ENCODE data around the gene HS6ST3.

Gene HS6ST3

DNA sequence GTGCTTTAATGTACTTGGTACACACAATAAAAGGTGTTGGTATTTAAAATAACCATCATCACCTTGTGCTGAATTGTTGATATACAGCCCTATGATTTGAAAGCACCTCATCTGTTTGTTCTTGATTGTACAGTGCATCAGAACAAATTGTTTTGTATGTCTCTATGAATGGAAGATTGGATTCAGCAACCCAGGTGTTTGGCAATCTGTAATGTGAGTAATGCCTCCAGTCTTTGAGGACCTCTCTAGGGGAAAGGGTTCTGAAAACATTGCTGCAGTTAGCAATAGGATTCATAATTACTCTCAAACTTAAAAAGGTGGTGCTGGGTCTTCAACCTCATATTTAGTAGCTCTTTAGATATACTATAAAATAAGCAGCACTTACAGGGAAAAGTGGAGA lies 562.6 kb downstream of the HS6ST3 start:
- DNase-seq (ENCODE audit: low read depth) = no peak

DNA sequence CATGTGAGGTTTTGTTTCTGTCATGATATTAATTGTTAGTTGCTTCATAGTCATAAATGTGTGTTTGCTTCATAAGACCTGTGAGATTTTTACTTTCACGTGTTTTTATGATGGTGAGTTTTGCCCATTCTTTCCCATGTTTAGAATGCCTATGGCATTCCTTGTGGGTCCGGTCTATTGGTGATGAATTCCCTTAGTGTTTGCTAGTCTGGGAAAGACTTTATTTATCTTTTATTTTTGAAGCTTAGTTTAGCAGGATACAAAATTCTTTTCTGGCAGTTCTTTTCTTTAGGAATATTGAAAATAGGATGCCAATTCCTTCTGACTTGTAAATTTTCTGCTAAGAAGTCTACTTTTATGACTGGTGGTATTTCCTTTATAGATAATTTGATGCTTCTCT lies 571.7 kb downstream of the HS6ST3 start:
- DNase-seq (ENCODE audit: low read depth) = no peak

DNA sequence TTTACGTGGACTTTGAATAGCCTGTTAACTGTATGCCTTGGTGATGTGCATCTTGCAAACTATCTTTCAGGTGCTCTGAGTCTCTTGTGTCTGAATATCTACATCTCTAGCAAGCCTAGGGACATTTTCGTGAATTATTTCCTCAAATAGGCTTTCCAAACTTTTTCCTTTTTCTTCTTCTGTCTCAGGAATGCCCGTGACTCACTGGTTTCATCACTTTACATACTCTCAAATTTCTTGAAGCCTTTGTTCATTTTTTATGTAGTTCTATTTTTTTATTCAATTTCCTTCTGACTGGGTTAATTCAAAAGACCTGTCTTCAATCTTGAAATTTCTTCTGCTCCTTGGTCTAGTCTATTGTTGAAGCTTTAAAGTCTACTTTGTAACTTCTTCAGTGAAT lies 572.1 kb downstream of the HS6ST3 start:
- no peak for DNase-seq (ENCODE audit: low read depth)

GRCh38 chr13:96667294-96668018 lies 577.5 kb downstream of the HS6ST3 start:
- no peak for DNase-seq (ENCODE audit: low read depth)

DNA sequence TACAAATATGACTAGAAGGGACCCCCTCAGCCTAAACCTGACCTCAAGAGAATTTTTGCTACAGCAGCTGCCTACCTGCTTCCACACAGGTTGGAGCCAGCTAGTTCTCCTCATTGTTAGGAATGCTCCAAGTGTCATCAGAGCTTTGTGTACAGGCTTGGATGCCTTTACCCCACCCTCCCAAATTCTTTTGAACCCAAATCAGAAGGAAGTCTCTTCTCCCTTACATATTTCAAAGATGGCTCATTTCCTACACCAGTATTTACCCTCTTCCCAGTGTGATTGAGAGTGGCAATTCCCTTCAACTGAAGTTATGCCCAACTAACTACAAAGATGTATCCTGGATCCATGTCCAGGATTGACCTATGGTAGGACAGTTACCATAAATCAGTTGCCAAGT lies 581.2 kb downstream of the HS6ST3 start:
- DNase-seq (ENCODE audit: low read depth) = no peak

- no peak for DNase-seq (ENCODE audit: low read depth)
Measured at GRCh38 chr13:96672016-96672415, 582.1 kb downstream of the HS6ST3 start.

- no peak for DNase-seq (ENCODE audit: low read depth)
Measured at GRCh38 chr13:96673825-96674224, 583.9 kb downstream of the HS6ST3 start.

DNA sequence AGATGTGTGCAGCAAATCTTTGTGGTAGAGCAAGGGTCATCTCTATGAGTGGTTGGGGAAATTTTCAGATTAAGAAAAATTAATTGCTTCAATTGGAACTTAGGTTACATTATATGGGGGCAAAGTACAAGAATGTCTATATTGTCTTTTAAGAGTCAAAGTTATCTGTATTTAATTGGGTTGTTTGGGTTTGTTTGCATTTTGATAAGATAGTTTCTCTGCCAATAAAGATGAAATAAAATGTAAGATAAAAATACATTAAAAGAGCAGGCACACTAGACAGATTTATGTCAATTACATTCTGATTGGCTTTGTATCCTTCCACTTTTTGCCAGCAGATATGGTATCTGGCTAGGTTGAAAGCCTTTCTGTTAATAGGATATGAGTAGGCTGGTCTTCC lies 587.1 kb downstream of the HS6ST3 start:
- no peak for DNase-seq (ENCODE audit: low read depth)

DNA sequence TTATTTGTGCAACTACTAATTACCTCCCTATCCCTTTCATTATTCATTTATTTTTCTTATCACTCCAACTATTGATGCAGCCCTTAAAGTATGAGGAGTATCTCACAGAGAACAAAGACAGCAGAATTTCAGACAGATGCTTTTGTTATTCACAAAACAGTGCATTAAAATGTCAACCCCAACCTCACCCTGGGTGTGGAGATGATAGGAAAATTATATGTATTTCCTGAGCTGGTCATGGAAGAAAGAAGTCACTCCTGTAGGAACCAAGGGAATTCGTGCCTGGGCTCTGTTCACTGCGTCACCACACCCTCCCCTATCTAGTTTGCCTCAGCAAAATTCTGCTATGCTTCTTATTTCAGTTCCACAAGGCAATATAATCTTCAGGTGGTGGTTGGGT lies 588.9 kb downstream of the HS6ST3 start:
- no peak for DNase-seq (ENCODE audit: low read depth)

DNA sequence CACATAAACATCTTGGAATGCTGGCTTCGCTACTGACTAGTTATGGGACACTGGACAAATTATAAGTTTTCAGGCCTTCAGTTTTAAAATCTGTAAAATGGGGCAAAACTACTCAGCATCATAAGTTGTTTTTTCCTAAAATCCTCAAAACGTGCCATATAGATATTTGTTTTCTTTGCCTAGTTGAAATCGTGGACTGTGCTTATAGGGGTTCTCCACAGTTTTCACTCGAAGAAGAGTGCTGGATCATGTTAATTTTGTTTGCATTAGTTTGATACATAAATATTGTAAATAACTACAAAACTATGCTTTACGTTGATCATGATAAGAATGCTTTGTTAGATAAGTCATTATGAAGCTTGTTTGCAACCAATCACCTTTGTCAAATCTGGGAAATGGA lies 591.0 kb downstream of the HS6ST3 start:
- no peak for DNase-seq (ENCODE audit: low read depth)

GRCh38 chr13:96681766-96682165 lies 591.9 kb downstream of the HS6ST3 start:
- DNase-seq (ENCODE audit: low read depth) = no peak

DNA sequence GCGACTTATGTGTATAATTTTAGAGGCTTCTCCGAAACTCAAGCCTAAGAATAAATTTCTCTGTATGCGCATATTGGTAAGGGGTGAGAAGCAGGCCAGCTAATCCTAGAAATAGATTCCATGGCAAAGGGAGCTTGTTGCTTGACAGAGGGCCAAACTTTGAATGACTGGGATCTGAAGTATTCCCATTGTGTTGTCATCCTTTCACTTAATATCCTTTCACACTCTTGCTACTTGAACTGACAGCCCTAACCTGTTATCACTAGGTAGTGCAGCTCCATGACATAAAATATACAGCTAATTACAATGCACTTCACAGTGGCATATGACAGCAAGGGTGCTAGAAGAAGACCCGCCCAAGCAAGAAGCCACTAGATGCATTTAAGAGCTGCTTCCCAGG lies 594.6 kb downstream of the HS6ST3 start:
- DNase-seq (ENCODE audit: low read depth) = no peak

GRCh38 chr13:96684907-96685306 lies 595.0 kb downstream of the HS6ST3 start:
- DNase-seq (ENCODE audit: low read depth) = no peak

DNA sequence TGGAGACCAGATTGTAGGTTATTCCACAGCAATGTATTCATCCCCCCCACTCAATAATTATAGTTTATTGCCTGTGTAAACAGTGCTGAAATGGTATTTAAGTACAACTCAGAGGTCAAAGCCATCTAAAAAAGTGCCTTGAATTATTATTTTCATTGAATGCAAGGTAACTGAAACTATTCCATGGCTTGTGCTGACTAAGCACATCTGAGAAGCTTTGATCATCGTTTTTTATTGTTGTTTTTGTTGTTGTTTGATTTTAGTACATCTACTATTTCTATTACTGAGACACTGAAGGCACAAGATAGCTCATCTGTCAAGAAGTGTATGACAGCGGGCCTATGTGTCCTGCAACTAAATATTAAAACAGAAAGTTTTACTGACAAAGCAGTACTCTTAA lies 596.4 kb downstream of the HS6ST3 start:
- no peak for DNase-seq (ENCODE audit: low read depth)

DNA sequence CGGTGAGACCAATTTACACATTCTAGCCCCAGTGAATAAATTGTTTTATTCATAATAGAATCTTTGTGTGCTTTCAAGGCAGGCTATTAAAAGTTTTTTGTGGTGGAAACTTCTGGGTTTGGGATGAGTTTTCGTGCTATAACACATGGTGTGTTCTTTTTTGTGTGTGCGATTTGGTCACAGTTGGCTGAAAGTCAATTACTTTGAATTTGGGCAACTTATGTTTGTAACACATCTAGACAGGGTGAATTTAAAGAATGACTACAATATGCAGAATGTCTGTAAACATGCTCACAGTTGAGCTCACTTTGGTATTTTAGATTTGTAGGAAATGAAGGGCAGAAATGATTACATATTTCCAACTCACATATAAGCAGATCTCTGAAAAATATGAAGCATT lies 597.3 kb downstream of the HS6ST3 start:
- no peak for DNase-seq (ENCODE audit: low read depth)

DNA sequence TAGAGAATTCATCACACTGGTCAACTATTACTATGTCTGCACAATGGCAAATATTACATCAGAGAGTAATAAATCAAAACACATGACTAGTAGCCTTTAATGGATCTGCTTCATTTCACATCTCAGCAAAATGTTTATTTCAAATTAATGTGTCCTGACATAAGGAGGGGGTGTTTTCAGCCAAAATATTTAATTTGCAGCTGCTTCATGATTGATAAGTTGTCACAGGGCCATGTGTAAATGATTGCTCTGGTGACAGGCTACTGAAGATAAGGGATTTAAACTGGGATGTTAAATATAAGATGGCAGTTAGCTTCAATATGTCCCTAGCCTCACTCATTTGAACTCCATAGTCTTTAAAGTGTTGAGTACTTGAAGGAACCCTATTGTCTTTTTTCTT lies 601.1 kb downstream of the HS6ST3 start:
- DNase-seq (ENCODE audit: low read depth) = no peak

GRCh38 chr13:96696389-96696900 lies 606.5 kb downstream of the HS6ST3 start:
- no peak for DNase-seq (ENCODE audit: low read depth)

- DNase-seq (ENCODE audit: low read depth) = no peak
Measured at GRCh38 chr13:96700657-96701056, 610.8 kb downstream of the HS6ST3 start.

DNA sequence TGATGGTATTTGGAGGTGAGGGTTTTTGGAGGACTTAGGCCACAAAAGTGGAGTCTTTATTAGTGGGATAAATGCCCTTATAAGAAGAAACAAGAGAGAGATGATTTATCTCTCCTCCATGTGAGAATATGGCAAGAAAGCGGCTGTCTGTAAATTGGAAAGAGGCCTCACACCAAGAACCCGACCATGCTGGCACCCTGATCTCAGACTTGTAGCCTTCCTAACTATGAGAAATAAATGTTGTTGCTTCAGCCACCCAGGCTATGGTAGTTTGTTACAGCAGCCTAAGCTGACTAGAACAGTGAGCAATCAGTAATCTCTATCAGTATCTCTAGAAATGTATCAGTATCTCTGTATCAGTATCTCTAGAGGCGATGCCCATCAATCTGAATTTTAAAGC lies 617.2 kb downstream of the HS6ST3 start:
- no peak for DNase-seq (ENCODE audit: low read depth)

DNA sequence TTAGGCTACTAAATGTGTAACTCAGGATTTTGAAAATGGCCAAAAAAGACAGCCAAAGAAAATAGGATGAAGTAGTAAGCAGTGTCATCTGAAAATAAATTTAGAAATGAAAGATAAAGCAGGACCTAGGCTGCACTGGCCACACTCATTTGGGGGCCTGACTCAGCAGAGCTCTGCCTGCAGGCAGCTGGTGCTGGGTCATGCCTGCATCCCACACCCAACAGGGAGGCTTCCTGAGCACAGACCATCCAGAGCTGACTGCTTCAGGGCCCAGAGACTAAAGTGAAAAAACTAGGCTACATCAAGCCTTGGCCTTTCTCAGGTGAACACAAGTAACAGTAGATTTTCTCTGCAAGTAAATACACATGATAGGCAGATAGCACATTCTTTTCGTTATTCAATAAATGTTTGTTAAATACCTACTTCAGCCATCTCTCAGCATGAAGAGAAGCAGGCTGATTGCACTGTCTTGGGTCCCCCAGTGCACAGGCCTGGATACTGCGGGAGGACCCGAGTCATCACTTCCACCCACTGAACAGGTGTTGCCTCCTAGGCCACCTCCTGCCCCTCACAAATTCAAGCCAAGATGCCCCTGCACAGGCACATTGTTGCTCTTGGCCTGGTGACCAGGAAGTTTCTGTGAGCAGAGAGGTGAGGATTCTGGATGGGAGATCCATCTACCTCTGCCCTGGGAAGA lies 620.4 kb downstream of the HS6ST3 start:
- no peak for DNase-seq (ENCODE audit: low read depth)

GRCh38 chr13:96720446-96720845 lies 630.5 kb downstream of the HS6ST3 start:
- no peak for DNase-seq (ENCODE audit: low read depth)

GRCh38 chr13:96726651-96727050 lies 636.7 kb downstream of the HS6ST3 start:
- no peak for DNase-seq (ENCODE audit: low read depth)

DNA sequence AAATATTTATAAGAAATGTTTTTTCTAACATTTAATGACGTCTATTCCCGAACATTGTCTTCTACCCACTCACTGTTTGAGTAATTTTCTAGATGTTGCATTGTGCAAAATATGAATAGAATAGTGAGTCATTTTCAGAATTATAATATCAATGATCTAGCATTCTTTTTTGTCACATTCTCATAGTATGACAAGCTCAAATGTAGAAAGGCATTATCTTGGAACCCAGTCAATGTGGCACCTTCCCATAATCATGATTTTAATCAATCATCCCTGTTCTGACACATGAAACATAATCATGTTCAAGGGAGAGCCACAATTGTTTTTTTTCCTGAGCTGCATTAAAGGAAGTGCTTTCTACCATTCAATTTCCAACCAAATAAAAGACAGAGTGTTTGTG lies 638.6 kb downstream of the HS6ST3 start:
- no peak for DNase-seq (ENCODE audit: low read depth)

DNA sequence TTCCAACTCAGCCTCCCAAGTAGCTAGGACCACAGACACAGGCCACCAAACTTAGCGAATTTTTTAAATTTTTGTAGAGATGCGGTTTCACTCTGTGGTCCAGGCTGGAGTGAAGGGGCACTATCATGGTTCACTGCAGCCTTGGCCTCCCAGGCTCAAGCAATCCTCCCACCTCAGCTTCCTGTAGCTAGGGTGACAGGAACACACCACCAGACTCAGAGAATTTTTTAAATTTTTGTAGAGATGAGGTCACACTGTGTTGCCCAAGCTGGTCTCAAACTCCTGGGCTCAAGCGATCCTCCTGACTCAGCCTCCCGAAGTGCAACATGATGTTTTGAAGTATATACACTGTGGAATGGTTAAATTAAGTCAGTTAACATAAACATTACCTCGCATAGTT lies 640.8 kb downstream of the HS6ST3 start:
- DNase-seq (ENCODE audit: low read depth) = no peak

Data from activated T-helper 1 cell treated with Interleukin-2 at 50 U/mL for 16 hours (primary cell).